SK-MEL-5 (cell line): ENCODE measurements around the gene TNFAIP8L1. TPM values are rescaled to one million over a fixed set of nuclear protein-coding genes. Genes with fewer than 3 reads are reported as not detected.
A peak's percentile ranks its signal among the peaks of the same experiment; 100 is the strongest.
"Not testable (repeated sequence)": the region's sequence is repeated elsewhere in the genome, so short reads cannot be mapped to it uniquely, and the experiment has no call there.

Experiments
- DNase-seq: peaks from one replicate; pipeline ENCODE4 v3.0.0-alpha.2; 2016; ENCODE audit warnings: low read depth, low spot score
- in situ Hi-C: cut with HindIII; loops from 2 replicates; pipeline ENCODE4 v1.10.0; 2016; ENCODE audit warnings: low sequenced_read_pairs, high pct_unique_total_duplicates, low pct_unique_long_range_greater_than_20kb
- polyA plus RNA-seq, 2 experiments: library from polyadenylated mRNA; depleted of rRNA; stranded (reverse); fragments of >200 nt; gene quantifications; 2 replicates each; pipeline ENCODE4 v1.2.3, GENCODE V29; 2015
- total RNA-seq: library from RNA; depleted of rRNA; stranded (reverse); fragments of >200 nt; shearing (Covaris generic); gene quantifications from 2 replicates; pipeline ENCODE4 v1.2.3, GENCODE V29; 2014; rRNA removed

TNFAIP8L1 gene
- total RNA-seq = 2.8 and 3.5 TPM in 2 replicates
- polyA plus RNA-seq (2015; cell fraction: cytosol; rRNA removed) = 9.3 and 11.0 TPM in 2 replicates
- polyA plus RNA-seq (2015; cell fraction: nucleus; rRNA removed) = 1.3 and 2.5 TPM in 2 replicates

GRCh38 chr19:4638828-4639530 lies at the start of gene TNFAIP8L1:
Gene TNFAIP8L1, plus strand, starts transcription at chr19:4639516. Its CDS starts 12,354 bp downstream, at chr19:4651870.
- peak; percentile 93 for DNase-seq
- in situ Hi-C loops = no loop called here

DNA sequence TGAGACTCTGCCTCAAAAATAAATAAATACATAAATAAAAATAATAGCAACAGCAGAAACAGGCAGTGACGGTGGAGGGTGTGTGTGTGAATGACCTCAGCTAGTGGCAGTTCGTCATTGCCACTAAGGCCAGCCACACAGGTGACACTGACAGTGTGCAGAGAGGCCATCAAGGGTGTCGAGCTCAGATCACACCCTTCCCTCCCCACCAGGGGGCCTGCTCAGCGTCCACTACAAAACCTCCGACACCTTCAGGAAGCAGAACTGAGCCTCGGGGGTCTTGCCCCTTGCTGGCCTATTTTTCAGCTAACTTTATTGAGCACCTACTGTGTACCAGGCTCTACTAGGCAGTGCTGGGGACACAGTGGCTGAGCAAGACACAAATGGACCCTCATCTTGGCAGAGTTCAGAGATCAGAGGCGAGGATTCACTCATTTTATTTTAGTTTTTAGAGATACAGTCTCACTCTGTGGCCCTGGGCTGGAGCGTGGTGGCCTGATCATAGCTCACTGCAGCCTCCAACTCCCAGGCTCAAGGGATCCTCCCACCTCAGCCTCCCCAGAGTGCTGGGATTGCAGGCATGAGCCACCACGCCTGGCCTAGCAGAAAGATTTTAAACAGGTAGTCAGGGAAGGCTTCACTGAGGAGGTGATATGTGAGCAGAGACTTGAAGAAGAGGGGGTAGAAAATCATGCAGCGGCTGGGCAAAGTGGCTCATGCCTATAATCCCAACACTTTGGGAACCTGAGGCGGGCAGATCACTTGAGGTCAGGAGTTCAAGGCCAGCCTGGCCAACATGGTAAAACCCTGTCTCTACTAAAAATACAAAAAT lies 49.5 kb upstream of the TNFAIP8L1 start:
- in situ Hi-C loops = no loop called here
- DNase-seq = no peak

DNA sequence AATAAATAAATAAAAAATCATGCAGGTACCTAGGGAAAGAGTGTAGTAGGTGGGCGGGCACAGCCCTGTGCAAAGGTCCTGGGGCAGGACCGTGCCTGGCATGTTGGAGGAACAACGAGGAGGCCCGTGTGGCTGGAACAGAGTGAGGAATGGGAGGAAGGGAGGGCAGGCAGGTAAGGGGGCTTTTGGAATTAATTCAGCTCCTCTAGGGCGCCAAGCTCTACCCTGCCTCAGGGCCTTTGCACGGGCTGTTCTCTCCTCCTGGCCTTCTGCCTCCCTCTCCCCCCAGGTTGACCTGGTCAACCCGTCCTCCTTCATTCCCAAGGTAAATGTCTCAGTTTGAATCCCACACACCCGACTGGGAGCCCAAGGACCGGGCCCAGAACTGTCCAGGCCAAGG lies 48.8 kb upstream of the TNFAIP8L1 start:
- in situ Hi-C loops = no loop called here
- no peak for DNase-seq

- in situ Hi-C loops = no loop called here
- DNase-seq = no peak
Observed at GRCh38 chr19:4591320-4591719, 48.0 kb upstream of the TNFAIP8L1 start.

GRCh38 chr19:4592445-4592844 lies 46.9 kb upstream of the TNFAIP8L1 start:
- no peak for DNase-seq
- in situ Hi-C loops = no loop called here

DNA sequence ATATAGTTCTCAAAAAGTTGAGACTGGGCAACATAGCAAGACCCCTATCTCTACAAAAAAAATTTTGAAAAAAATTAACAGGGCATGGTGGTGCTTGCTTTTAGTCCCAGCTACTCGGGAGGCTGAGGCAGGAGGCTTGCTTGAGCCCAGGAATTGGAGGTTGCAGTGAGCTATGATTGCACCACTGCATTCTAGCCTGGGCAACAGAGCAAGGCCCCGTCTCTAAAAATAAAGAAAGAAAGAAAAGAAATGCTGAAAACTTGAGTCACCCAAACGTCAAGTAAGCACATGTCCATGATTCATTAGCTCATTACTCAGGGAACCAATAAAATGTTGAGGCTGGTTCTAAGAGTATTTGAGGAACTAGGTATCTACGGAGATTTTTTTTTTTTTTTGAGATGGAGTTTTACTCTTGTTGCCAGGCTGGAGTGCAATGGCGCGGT lies 45.9 kb upstream of the TNFAIP8L1 start:
- no peak for DNase-seq

DNA sequence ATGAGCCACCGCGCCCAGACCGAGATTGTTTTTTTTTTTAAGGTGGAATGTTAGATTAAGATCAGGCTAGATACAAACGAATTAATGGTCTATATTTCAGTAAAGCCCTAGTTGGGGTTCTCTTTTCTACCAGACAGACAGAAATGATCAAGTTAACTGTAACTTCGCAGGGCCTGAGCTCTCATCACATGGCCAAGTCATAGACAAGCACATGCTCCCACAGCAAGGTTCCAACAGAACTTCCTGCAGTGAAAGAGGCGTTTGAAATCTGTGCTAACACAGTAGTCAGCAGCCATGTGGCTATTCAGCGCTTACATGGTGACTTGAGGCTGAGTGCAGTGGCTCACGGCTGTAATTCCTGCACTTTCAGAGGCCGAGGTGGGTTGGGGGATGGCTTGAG lies 45.1 kb upstream of the TNFAIP8L1 start:
- in situ Hi-C loops = no loop called here
- peak; percentile 62 for DNase-seq

More for the DNA sequence above, 45.9 kb upstream of the TNFAIP8L1 start:
- in situ Hi-C loops = no loop called here

DNA sequence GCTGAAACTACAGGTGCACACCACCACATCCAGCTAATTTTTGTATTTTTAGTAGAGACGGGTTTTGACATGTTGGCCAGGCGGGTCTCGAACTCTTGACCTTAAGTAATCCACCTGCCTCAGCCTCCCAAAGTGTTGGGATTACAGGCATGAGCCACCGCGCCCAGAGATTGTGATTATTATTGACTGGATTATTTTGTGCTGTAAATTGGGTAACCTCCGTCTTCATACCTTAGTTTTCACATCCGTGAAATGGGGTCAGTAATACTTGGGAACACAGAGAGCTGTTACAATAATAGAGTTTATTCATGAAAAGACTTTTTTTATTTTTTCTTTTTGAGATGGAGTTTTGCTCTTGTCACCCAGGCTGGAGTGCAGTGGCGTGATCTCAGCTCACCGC lies 44.2 kb upstream of the TNFAIP8L1 start:
- not testable (repeated sequence) for DNase-seq

GRCh38 chr19:4596033-4596904 lies 43.0 kb upstream of the TNFAIP8L1 start:
- in situ Hi-C loops = no loop called here
- DNase-seq = no peak

More for the DNA sequence above, 44.2 kb upstream of the TNFAIP8L1 start:
- in situ Hi-C loops = not testable (repeated sequence)

- DNase-seq = no peak
- in situ Hi-C loops = no loop called here
Observed at GRCh38 chr19:4597278-4597974, 41.9 kb upstream of the TNFAIP8L1 start.

GRCh38 chr19:4597975-4598671 lies 41.2 kb upstream of the TNFAIP8L1 start:
- in situ Hi-C loops = no loop called here

DNA sequence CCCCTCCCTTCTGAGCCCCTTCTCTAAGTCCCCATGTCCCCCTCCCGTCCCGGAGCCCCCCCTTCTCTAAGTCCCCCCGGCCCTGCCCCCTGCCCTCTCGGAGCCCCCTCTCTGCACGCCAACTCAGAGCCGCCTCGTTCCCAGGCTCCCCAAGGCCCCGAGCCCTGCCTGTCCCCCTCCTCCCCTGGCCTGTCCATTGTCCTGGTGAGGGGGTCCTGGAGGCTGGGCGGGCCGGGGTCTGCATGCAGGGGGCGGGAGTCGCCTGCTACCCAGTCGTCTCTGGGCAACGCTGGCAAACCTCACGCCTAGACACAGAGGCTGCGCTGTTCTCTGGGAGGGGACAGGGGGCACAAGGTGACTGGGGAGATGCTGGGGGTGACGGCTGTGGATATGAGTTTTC lies 40.6 kb upstream of the TNFAIP8L1 start:
- in situ Hi-C loops = no loop called here
- no peak for DNase-seq

More at GRCh38 chr19:4597975-4598671, 41.2 kb upstream of the TNFAIP8L1 start:
- peak; percentile 55 for DNase-seq

GRCh38 chr19:4600082-4600481 lies 39.2 kb upstream of the TNFAIP8L1 start:
- no peak for DNase-seq
- in situ Hi-C loops = no loop called here

DNA sequence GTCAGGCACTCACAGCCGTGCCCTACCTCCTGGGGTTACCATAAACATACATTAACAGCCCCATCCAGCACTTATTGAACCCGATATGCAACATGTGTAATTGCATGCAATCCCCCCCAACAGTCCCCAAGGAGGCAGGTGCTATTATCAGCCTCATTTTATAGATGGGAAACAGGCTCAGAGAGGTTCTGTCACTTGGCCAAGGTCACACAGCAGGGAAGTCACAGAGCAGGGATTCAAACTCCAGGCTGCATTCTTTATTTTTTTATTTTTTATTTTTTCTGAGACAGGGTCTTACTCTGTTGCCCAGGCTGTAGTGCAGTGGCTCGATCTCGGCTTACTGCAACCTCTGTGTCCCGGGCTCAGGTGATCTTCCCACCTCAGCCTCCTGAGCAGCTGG lies 38.4 kb upstream of the TNFAIP8L1 start:
- in situ Hi-C loops = no loop called here
- no peak for DNase-seq

DNA sequence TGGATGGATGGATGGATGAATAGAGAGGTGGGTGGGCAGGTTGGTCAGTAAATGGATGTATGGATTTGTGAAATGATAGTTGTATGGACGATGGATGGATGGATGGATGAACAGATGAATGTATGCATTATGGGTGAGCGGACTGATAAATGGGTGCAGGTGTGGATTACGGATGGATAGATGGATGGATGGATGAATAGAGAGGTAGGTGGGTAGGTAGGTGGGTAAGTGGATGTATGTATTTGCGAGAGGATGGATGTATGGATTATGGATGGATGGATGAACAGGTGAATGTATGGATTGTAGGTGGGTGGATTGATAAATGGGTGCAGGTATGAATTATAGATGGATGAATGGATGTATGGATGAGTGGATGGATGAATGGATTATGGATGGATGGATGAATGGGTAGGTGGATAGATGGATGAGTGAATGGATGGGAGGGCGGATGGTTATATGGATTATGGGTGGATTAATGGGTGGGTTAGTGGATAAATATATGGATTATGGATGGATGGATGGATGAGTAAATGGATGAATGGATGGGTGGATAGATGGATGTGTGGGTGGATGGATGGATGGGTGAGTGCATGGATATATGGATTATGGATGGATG lies 37.0 kb upstream of the TNFAIP8L1 start:
- in situ Hi-C loops = no loop called here

DNA sequence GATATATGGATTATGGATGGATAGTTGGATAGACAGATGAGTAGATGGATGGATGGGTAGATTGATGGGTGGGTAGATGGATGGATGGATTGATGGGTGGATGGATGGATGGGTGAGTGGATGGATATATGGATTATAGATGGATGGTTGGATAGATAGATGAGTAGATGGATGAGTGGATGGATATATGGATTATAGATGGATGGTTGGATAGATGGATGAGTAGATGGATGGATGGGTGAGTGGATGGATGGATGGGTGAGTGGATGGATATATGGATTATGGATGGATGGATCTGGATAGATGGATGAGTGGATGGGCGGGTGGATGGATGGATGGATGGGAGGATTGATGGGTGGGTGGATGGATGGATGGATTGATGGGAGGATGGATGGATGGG lies 36.4 kb upstream of the TNFAIP8L1 start:
- in situ Hi-C loops = no loop called here
- no peak for DNase-seq

More for the DNA sequence above, 37.0 kb upstream of the TNFAIP8L1 start:
- DNase-seq = no peak
